HCT116 (cell line): Measurements from ENCODE around the gene CLASP2. TPM values are rescaled to one million over a fixed set of nuclear protein-coding genes. Genes with fewer than 3 reads are reported as not detected.

Source experiments
- ATAC-seq: fragments of 200-7000 bp; cut with Tn5 transposase; 2 replicates; pipeline ENCODE4 v1.9.1; 2020; ENCODE audit warnings: mild to moderate bottlenecking, moderate library complexity
- BruUV-seq: library from RNA; stranded (reverse); fragments of 400-500 nt; replicated peaks from 2 replicates; lab custom pipeline; 2021; lab: Mats Ljungman, UMichigan
- CTCF ChIA-PET: fragments of 300-600 bp; sonication (Branson Sonifier 250); formaldehyde crosslinking; loops from one replicate; lab custom pipeline; 2021; ENCODE audit warnings: antibody characterized with exemption; lab: Charles Lee
- POLR2A ChIA-PET: fragments of 300-600, 350-600 bp; sonication (Branson Sonifier 250); formaldehyde crosslinking; loops from one replicate; lab custom pipeline; 2021; ENCODE audit warnings: antibody characterized with exemption; lab: Charles Lee
- RAD21 ChIA-PET, 2 experiments: fragments of 300-600 bp; sonication (Branson Sonifier 250); formaldehyde crosslinking; loops; one replicate each; lab custom pipeline; 2023; ENCODE audit warnings: low total read pairs in 2 of 2; ENCODE audit not compliant: uncharacterized antibody in 2 of 2, unreplicated experiment in 2 of 2, low non-redundant PET in 1 of 2; lab: Charles Lee
- DNase-seq: peaks from one replicate; pipeline ENCODE4 v3.0.0-alpha.2; 2010; ENCODE audit warnings: low read depth, low spot score
- H2AFZ ChIP-seq: fragments of 200-600 bp; shearing (Covaris generic), sonication (generic); 2 replicates; pipeline ENCODE4 v1.6.1; 2017; ENCODE audit warnings: low read depth, mixed run types, mixed read lengths, antibody characterized with exemption, low read length; ENCODE audit not compliant: poor library complexity, severe bottlenecking
- H3K27ac ChIP-seq: 2 replicates; pipeline ENCODE4 v1.5.1; 2012; ENCODE audit warnings: low read depth, low read length
- H3K27me3 ChIP-seq: fragments of 200-600 bp; sonication (generic); 2 replicates; pipeline ENCODE4 v1.6.1; 2016; ENCODE audit warnings: mixed run types, low read length, mixed read lengths; ENCODE audit not compliant: insufficient read depth
- H3K36me3 ChIP-seq, 2 experiments: fragments of 200-500 bp in 1 of 2; fragments of 200-600 bp in 1 of 2; sonication (Bioruptor generic) in 1 of 2; sonication (generic) in 1 of 2; 2 replicates each; pipeline versions ENCODE4 v1.5.1 to v1.6.1; 2014 to 2016; ENCODE audit warnings: low read length in 2 of 2, inconsistent platforms in 1 of 2, mixed read lengths in 1 of 2, mixed run types in 1 of 2; ENCODE audit not compliant: insufficient read depth in 2 of 2, control insufficient read depth in 1 of 2
- H3K4me1 ChIP-seq, 2 experiments: fragments of 200-600 bp in 1 of 2; sonication (generic) in 1 of 2; 2 replicates each; pipeline versions ENCODE4 v1.5.1 to v1.6.1; 2012 to 2017; ENCODE audit warnings: low read length in 2 of 2, inconsistent platforms in 1 of 2, mild to moderate bottlenecking in 1 of 2, mixed read lengths in 1 of 2, mixed run types in 1 of 2, moderate library complexity in 1 of 2; ENCODE audit not compliant: insufficient read depth in 2 of 2, control insufficient read depth in 1 of 2
- H3K4me2 ChIP-seq: fragments of 200-600 bp; sonication (generic); 2 replicates; pipeline ENCODE4 v1.6.1; 2017; ENCODE audit warnings: mixed run types, low read length, mixed read lengths
- H3K4me3 ChIP-seq, 2 experiments: fragments of 200-600 bp in 1 of 2; sonication (generic) in 1 of 2; replicated peaks in 1 of 2; 2 replicates each; pipeline ENCODE4 v1.5.1; 2011 to 2016; ENCODE audit warnings: low read length in 2 of 2, control low read depth in 1 of 2, low read depth in 1 of 2, mild to moderate bottlenecking in 1 of 2, mixed read lengths in 1 of 2, mixed run types in 1 of 2
- H3K79me2 ChIP-seq: fragments of 200-600 bp; sonication (generic); 2 replicates; pipeline ENCODE4 v1.6.1; 2017; ENCODE audit warnings: mild to moderate bottlenecking, mixed run types, low read length, moderate library complexity, mixed read lengths; ENCODE audit not compliant: insufficient read depth
- H3K9ac ChIP-seq: fragments of 200-600 bp; sonication (generic); 2 replicates; pipeline ENCODE4 v1.6.1; 2016; ENCODE audit warnings: low read length, mixed read lengths
- H3K9me2 ChIP-seq: fragments of 200-600 bp; sonication (generic), shearing (Covaris generic); 2 replicates; pipeline ENCODE4 v1.6.1; 2017; ENCODE audit warnings: mixed run types, mild to moderate bottlenecking, moderate library complexity; ENCODE audit not compliant: insufficient read depth
- H3K9me3 ChIP-seq, 2 experiments: fragments of 200-500 bp in 1 of 2; fragments of 200-600 bp in 1 of 2; sonication (Bioruptor generic) in 1 of 2; sonication (generic) in 1 of 2; 2 replicates each; pipeline ENCODE4 v1.6.1; 2014 to 2017; ENCODE audit warnings: low read length in 2 of 2, mixed read lengths in 2 of 2, inconsistent platforms in 1 of 2, low read depth in 1 of 2, mild to moderate bottlenecking in 1 of 2, mixed run types in 1 of 2, moderate library complexity in 1 of 2; ENCODE audit not compliant: control insufficient read depth in 1 of 2, insufficient read depth in 1 of 2
- H4K20me1 ChIP-seq: fragments of 200-600 bp; sonication (generic), shearing (Covaris generic); 2 replicates; pipeline ENCODE4 v1.6.1; 2017; ENCODE audit warnings: mixed run types, mild to moderate bottlenecking, moderate library complexity; ENCODE audit not compliant: insufficient read depth
- CBX3 ChIP-seq: IDR thresholded peaks from 2 replicates; pipeline ENCODE4 v1.6.1; 2012; ENCODE audit warnings: low read depth
- CEBPB ChIP-seq: IDR thresholded peaks from 2 replicates; pipeline ENCODE4 v1.6.1; 2012; ENCODE audit warnings: low read depth
- CTCF ChIP-seq, 3 experiments: fragments of 200-600 bp in 1 of 3; sonication (generic) in 1 of 3; IDR thresholded peaks in 2 of 3; conservative IDR thresholded peaks in 1 of 3; 2 replicates each; pipeline ENCODE4 v1.5.1; 2012 to 2017; ENCODE audit warnings: low read depth in 2 of 3, low read length in 2 of 3, antibody characterized with exemption in 1 of 3, borderline replicate concordance in 1 of 3, control low read depth in 1 of 3, mild to moderate bottlenecking in 1 of 3, mixed read lengths in 1 of 3, mixed run types in 1 of 3, moderate library complexity in 1 of 3; ENCODE audit not compliant: insufficient read depth in 1 of 3
- EGR1 ChIP-seq: IDR thresholded peaks from 2 replicates; pipeline ENCODE4 v1.6.1; 2012; ENCODE audit warnings: low read depth
- ELF1 ChIP-seq: IDR thresholded peaks from 2 replicates; pipeline ENCODE4 v1.6.1; 2012; ENCODE audit warnings: low read depth, borderline replicate concordance
- FOSL1 ChIP-seq: IDR thresholded peaks from 2 replicates; pipeline ENCODE4 v1.6.1; 2012; ENCODE audit warnings: low read depth
- JUND ChIP-seq: IDR thresholded peaks from 2 replicates; pipeline ENCODE4 v1.6.1; 2012
- MAX ChIP-seq: IDR thresholded peaks from 2 replicates; pipeline ENCODE4 v1.6.1; 2012
- POLR2A ChIP-seq: IDR thresholded peaks from 2 replicates; pipeline ENCODE4 v1.7.0; 2011; ENCODE audit warnings: borderline replicate concordance; ENCODE audit not compliant: insufficient read depth, insufficient read length; ENCODE audit errors: extremely low read depth
- POLR2AphosphoS5 ChIP-seq: IDR thresholded peaks from 2 replicates; pipeline ENCODE4 v1.6.1; 2011; ENCODE audit warnings: mild to moderate bottlenecking, low read depth, low read length, moderate library complexity
- RAD21 ChIP-seq: IDR thresholded peaks from 2 replicates; pipeline ENCODE4 v1.6.1; 2012; ENCODE audit warnings: low read depth, mild to moderate bottlenecking
- SP1 ChIP-seq: IDR thresholded peaks from 2 replicates; pipeline ENCODE4 v1.6.1; 2012; ENCODE audit warnings: low read depth
- TCF7L2 ChIP-seq: IDR thresholded peaks from 2 replicates; pipeline ENCODE4 v1.7.0; 2011; ENCODE audit warnings: borderline replicate concordance, inconsistent platforms; ENCODE audit not compliant: insufficient read depth, insufficient read length; ENCODE audit errors: extremely low read depth
- YY1 ChIP-seq: IDR thresholded peaks from 2 replicates; pipeline ENCODE4 v1.6.1; 2011; ENCODE audit warnings: low read length, low read depth, moderate library complexity, mild to moderate bottlenecking; ENCODE audit not compliant: insufficient replicate concordance; ENCODE audit errors: extremely low read depth
- ZFX ChIP-seq: fragments of 450-650 bp; IDR thresholded peaks from 2 replicates; pipeline ENCODE4 v1.6.1; 2017
- intact Hi-C: fragments of 100-400 bp; cut with micrococcal nuclease; formaldehyde crosslinking; loops from 2 replicates; pipeline ENCODE4 v1.10.0; 2022
- total RNA-seq: library from RNA; stranded (reverse); gene quantifications from one replicate; pipeline ENCODE4 v1.2.1, GENCODE V29; 2021; ENCODE audit not compliant: unreplicated experiment
- TF ChIP-seq, protein P1 (sequence below): IDR thresholded peaks from 2 replicates; pipeline ENCODE4 v1.6.1; 2012

Gene CLASP2
- total RNA-seq, 1 experiment from 2014 or later, result 36.3 TPM

- BruUV-seq, result no TSS peak
- ATAC-seq (no peak), DNase-seq (no peak)
- intact Hi-C loops, result no loop called here
- no peaks in the 10 kb centered on the region for H3K9me3 ChIP-seq
- H3K4me3 ChIP-seq, result no peak overlapping the region
- H3K79me2 ChIP-seq, result no peaks in the 10 kb centered on the region
- H3K36me3 ChIP-seq, result no peaks in the 10 kb centered on the region
- H3K4me1 ChIP-seq, result no peaks in the 10 kb centered on the region
- no peak overlapping the region for H2AFZ ChIP-seq
- RAD21 ChIA-PET, result no interaction called here
- H4K20me1 ChIP-seq, result no peaks in the 10 kb centered on the region
- H3K9ac ChIP-seq, result no peak overlapping the region
- TF ChIP-seq YY1 (no peak), CTCF (IDR thresholded peaks at IDR 0.05 in 2 of 3, conservative IDR thresholded peaks at IDR 0.05 in 1 of 3; ENCODE audit: borderline replicate concordance in 1 of 3, insufficient read depth in 1 of 3, low read depth in 2 of 3, low read length in 2 of 3) (no peak), ELF1 (no peak), POLR2A (no peak), CEBPB (no peak), MAX (no peak), RAD21 (no peak), TCF7L2 (no peak), CBX3 (no peak), POLR2AphosphoS5 (no peak), ZFX (no peak), JUND (no peak), SP1 (no peak), EGR1 (no peak), FOSL1 (no peak)
- TF ChIP-seq, protein P1, sequence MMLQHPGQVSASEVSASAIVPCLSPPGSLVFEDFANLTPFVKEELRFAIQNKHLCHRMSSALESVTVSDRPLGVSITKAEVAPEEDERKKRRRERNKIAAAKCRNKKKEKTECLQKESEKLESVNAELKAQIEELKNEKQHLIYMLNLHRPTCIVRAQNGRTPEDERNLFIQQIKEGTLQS, result no peak
- POLR2A ChIA-PET, result no interaction called here
- H3K27ac ChIP-seq, result no peak overlapping the region
- H3K27me3 ChIP-seq, result no peaks in the 10 kb centered on the region
- no peak overlapping the region for H3K4me2 ChIP-seq
- H3K9me2 ChIP-seq, result no peaks in the 10 kb centered on the region
- CTCF ChIA-PET, result no interaction called here
Observed at GRCh38 chr3:33490641-33491241, 227.3 kb downstream of the CLASP2 start.
